Stimulated activated CD4-positive, alpha-beta T cell treated with anti-CD3 and anti-CD28 coated beads, Interleukin-1b, Interleukin-23, amount 100 ng/mL, for 4 hours (primary cell): ENCODE data around the gene PRSS57.
"Not testable (repeated sequence)": the region's sequence is repeated elsewhere in the genome, so short reads cannot be mapped to it uniquely, and the experiment has no call there.

Source experiments
- DNase-seq, 2 donors: peaks; one replicate each; pipeline ENCODE4 v3.0.0-alpha.2; 2020; ENCODE audit warnings: low read depth in 2 of 2

PRSS57 gene

DNA sequence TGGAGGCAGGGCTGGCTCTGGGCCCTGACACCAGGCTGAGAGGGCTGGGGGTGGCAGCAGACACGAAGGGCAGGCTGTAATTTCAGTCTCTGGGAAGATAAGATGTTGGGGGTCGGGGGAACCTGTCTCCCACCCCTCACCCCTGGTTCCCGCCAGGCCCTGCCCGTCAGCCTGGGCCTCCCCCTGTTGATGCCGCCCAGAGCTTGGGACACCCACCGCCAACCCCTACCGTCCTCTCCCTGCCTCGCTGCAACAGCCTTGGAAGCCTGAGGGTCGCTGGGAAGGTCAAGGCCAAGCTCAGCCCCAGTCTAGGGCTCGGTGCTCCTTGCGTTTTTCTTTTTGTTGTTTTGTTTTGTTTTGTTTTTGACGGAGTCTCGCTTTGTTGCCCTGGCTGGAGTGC is 28.0 kb upstream of the PRSS57 start:
- no peak for DNase-seq

- no peak for DNase-seq
Observed at GRCh38 chr19:722553-723101, 27.4 kb upstream of the PRSS57 start.

DNA sequence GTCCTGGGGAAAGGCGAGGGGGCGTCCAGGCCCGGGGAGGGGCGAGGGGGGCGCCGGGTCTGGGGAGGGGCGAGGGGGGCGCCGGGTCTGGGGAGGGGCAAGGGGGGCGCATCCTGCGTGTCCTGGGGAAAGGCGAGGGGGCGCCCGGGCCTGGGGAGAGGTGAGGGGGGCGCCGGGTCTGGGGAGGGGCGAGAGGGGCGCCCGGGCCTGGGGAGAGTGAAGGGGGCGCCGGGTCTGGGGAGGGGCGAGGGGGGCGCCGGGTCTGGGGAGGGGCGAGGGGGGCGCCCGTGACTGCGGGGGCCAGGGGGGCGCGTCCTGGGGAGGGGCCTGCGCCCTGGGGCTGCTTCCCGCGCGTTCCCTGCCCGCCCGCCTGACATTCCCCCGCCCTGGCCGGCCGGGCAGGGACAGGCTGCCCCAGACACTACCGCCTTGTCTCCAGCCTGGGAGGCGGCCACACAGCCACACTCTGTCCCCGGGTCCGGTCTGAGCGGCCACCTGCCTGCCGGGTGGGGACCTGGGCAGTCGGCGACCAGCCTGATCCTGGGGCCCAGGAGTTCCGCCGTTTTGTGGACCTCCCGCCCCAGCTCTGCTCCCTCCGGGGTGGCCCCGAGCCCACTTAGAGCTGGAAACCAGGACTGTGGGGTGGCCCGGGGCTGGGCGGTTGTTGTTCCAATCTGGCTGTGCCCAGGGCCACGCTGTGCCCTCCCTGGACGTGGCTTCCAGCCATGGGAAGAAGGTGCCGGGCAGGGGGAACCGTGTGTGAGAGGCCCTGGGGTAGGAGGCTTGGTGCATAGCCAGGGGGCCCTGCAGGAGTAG is 25.3 kb upstream of the PRSS57 start:
- DNase-seq, result no peak

GRCh38 chr19:719636-720344 is 24.5 kb upstream of the PRSS57 start:
- DNase-seq, result no peak

DNA sequence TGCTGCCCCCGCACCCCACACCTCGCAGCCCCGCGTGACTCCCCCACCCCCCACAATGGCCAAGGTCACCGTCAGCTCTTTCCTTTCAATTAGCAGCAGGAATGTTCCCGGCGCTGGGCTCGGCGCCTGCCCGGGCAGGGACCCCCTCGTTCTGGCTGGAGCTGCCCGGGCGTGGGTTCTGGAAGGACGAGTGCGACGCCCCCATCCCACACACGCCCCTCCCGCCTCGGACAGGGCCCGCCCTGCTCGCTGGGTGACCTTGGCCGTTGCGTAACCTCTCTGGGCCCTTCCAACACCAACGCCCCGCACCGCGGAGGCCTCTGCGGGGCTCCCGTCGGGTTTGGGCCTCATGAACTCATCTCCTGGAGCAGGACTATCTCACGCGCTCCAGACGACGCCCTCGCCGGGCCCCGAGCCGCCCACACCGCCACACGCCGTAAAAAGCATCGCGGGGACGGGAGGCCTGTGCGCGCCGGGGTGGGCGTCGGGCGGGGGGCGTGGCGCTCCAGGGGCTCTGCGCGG is 23.8 kb upstream of the PRSS57 start:
- no peak for DNase-seq

- DNase-seq, result no peak
Observed at GRCh38 chr19:718251-718951, 23.1 kb upstream of the PRSS57 start.

GRCh38 chr19:715347-715746 is 20.1 kb upstream of the PRSS57 start:
- DNase-seq, result no peak

- DNase-seq, result no peak
Observed at GRCh38 chr19:711254-711653, 16.0 kb upstream of the PRSS57 start.

- DNase-seq, result no peak
Observed at GRCh38 chr19:710767-711166, 15.5 kb upstream of the PRSS57 start.

DNA sequence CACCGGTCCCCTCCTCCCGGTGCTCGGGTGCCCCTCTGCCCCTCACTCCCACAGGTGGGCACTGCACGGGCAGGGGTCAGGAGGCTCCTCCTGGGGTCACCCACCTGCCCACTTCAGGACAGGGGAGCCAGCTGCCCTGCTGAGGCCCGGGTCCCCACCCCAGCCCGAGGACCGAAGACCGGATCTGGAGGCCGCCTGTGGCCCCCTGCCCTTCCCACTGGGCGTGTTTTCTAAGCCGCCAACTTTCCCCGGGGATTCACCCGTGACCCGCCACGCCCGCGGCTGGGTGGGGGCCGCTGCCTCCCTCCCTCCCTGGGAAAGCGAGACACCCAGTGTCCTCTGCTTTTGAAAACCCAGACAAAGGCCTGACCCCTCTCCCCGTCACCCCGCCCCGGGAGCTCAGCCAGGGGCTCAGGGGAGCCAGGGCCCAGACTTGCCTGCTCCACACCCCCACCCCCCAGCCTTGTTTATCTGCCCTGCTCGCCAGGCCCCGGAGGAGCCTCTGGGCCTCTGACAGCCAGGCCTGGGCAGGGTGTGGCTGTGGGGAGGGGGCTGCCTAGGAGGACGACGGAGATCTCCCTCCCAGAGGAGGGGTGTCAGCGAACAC is 14.8 kb upstream of the PRSS57 start:
- no peak for DNase-seq

DNA sequence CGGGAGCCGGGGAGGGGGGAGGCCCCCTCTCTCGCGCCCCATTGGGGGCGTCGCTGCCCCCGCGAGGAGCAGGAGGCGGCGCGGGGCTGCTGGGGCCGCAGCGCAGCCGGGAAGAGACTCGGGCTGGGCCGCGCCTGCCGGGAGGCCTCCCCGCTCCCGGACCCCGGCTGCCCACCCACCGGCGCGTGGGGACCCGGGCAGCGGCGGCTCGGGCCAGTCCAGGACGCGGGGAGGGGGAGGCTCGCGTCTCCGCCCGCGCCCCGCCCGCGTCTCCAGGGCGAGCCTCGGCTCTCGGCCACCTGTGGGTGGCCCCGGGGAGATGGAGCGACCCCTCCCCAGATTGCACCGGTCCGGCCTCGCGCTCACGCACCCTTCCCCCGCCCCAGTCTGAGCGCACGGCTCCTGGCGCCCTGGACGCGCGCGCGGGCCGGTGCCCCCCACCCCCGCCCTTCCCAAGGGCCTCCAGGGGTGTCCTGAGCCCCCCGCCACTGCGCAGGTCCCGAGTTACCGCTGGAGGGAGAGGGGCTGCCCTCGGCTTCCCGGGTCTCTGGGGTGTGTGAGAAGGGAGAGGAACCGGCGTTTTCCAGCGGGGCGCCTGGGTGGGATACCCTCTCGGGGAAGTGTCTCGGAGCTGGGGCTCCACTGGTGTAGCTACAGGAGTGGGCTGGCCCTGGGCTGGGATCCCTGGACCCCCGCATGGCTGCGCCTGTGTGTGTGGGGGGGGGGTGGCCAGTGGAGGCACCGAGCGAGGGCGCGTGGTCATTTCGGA is 14.1 kb upstream of the PRSS57 start:
- DNase-seq, result no peak

GRCh38 chr19:708154-709143 is 13.2 kb upstream of the PRSS57 start, which contains the start of gene PALM:
PALM (plus strand) TSS chr19:708935; CDS start chr19:709147, 212 bp downstream.
- no peak for DNase-seq

- no peak for DNase-seq
Observed at GRCh38 chr19:704447-704741, 9.1 kb upstream of the PRSS57 start.

DNA sequence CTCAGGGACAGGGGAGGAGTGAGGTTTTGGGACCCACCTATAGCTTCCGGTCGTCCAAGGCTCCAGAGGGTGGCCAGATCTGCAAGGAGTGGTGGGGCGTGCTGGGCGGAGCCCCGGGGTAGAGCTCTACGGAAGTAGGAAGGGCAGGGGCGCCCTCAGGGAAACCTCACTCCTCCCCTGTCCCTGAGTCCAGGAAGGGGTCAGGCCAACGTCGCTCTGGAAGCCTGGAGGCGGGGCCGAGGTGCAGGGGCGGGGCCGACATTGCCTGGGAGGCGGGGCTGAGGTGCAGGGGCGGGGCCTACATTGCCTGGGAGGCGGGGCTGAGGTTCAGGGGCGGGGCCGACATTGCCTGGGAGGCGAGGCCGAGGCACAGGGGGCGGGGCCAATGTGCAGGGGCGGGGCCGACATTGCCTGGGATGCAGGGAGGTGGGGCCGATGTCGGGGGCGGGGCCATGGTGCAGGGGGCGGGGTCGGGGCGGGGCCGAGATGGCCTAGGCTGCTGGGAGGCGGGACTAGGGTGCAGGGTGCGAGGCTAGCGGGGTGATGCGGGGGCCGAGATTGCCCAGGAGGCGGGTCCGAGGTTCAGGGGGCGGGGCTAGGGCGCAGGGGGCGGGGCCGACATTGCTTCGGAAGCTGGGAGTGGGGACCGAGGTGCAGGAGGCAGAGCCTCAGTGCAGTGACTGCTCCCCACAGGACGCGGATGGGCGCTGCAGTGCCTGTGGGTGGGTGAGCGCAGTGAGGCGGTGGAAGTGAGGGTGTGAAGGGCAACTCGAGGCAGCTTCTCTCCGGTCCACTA is 8.6 kb upstream of the PRSS57 start:
- DNase-seq, result peak; percentile 29 to 48

DNA sequence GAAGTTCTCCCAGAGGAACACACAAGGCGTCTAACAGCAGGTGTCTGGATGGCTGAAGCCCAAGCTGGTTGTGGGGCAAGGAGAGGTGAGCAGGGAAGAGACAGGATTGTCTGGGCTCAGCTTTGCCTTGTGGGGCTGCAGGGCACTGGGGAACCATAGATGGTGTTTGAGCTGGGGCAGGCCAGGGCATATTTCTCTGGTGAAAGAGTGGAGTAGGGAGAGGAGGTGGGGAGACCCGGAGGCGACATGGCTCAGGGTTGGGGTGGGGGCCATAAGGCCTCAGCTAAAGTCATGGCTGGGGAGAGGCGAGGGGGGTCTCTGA is 8.0 kb upstream of the PRSS57 start:
- no peak for DNase-seq

GRCh38 chr19:702847-703246 is 7.6 kb upstream of the PRSS57 start:
- not testable (repeated sequence) for DNase-seq

DNA sequence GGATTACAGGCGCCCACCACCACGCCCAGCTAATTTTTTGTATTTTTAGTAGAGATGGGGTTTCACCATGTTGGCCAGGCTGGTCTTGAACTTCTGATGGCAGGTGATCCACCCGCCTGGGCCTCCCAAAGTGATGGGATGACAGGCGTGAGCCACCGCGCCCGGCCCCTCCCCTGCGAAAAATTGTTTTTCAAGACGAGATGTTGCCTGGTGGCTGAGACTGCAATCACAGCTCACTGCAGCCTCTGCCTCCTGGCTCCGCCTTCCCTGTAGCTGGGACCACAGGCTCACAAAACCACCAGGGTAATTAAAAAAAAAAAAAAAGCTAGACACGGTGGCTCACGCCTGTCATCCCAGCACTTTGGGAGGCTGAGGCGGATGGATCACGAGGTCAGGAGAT is 4.6 kb upstream of the PRSS57 start:
- DNase-seq, result not testable (repeated sequence)

DNA sequence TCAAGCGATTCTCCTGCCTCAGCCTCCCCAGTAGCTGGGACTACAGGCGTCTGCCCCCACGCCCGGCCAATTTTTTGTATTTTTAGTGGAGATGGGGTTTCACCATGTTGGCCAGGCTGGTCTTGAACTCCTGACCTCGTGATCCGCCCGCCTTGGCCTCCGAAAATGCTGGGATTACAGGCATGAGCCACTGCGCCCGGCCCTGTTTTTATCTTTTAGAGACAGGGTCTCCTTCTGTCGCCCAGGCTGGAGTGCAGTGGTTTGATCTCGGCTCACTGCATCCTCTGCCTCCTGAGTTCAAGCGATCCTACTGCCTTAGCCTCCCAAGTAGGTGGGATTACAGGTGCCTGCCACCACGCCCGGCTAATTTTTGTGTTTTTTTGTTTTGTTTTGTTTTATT is 3.3 kb upstream of the PRSS57 start:
- not testable (repeated sequence) for DNase-seq
